Effector memory CD4-positive, alpha-beta T cell (primary cell): ENCODE measurements around the gene TMEM130.
"Not testable (repeated sequence)": the region's sequence is repeated elsewhere in the genome, so short reads cannot be mapped to it uniquely, and the experiment has no call there.

ENCODE experiments used
- DNase-seq, 3 donors: peaks; one replicate each; pipeline ENCODE4 v3.0.0-alpha.2; 2020
- H3K27ac ChIP-seq: 2 replicates; pipeline ENCODE4 v1.7.0; 2013; ENCODE audit warnings: mild to moderate bottlenecking, low read length, moderate library complexity; ENCODE audit not compliant: insufficient read depth, poor library complexity, severe bottlenecking
- H3K27me3 ChIP-seq: replicated peaks from 2 replicates; pipeline ENCODE4 v1.7.0; 2013; ENCODE audit warnings: mild to moderate bottlenecking, low read length; ENCODE audit not compliant: insufficient read depth, control insufficient read depth, poor library complexity, severe bottlenecking
- H3K36me3 ChIP-seq: 2 replicates; pipeline ENCODE4 v1.7.0; 2013; ENCODE audit warnings: mild to moderate bottlenecking, low read length, moderate library complexity; ENCODE audit not compliant: control insufficient read depth, insufficient read depth
- H3K4me1 ChIP-seq: 2 replicates; pipeline ENCODE4 v1.7.0; 2013; ENCODE audit warnings: low read length, mild to moderate bottlenecking; ENCODE audit not compliant: control insufficient read depth, insufficient read depth, poor library complexity, severe bottlenecking
- H3K4me3 ChIP-seq: 2 replicates; pipeline ENCODE4 v1.7.0; 2013; ENCODE audit warnings: low read length, low read depth, mild to moderate bottlenecking; ENCODE audit not compliant: insufficient read depth, poor library complexity, severe bottlenecking
- H3K9me3 ChIP-seq: 2 replicates; pipeline ENCODE4 v1.7.0; 2013; ENCODE audit warnings: mild to moderate bottlenecking, low read length, moderate library complexity; ENCODE audit not compliant: control insufficient read depth

TMEM130 gene

DNA sequence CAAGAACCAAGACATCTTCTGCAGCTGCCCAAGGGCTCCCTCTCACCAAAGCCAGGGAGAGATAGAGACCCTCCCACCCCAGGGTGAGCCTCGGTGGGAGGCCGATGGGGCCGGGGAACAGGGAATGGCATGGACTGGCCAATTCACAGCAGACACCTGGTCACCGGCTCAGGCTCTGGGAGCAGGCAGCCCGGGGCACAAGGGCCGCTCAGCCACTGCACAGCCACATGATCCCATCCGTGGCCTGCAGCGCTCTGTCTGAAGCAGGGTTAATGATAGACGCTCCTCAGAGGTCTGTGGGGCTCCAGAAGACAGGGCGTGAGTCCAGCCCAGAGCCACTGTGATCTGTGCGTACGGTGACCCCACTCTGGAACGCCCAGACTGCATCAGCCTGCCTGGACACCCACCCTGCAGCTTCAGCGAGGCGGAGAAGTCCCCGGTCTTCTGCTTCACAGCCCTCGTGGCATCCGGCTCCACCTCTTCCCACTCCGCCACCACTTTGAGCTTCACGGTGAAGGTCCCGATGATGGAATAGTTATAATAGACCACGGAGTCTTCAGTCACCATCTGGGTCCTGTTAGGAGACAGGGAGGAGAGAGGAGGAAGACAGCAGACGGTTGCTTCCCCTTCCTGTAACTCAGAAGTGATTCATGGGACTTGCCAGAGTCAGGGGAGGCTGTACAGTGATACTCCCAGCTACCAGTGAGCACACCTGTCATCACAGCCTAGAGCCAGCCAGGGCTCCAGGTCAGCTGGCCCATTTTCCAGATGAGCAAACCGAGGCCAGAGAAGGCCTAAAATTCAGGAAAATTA, 14.0 kb downstream of the TMEM130 start:
- Histone ChIP-seq H3K36me3 (no peaks in the 10 kb centered on the region), H3K4me1 (no peaks in the 10 kb centered on the region), H3K27ac (no peak overlapping the region), H3K9me3 (no peaks in the 10 kb centered on the region), H3K4me3 (no peak overlapping the region), H3K27me3 (no peaks in the 10 kb centered on the region)
- DNase-seq: no peak

DNA sequence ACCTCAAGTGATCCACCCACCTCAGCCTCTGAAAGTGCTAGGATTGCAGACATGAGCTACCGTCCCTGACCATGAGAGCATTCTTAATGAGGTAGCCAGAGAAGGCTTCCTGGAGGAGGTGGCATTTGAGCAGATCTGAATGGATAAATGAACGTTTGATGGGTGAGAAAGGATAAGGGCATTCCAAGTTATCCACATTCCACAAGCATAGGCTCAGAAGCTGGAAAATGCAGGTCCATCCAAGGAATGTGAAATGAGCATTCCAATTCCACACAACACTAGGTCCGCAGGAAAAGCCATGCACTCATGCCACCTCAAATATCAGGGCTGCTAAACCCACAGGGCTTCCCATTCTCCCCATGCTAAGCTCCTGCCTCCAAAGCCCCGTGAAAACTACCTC, 17.0 kb downstream of the TMEM130 start:
- no peak for DNase-seq
- no peak overlapping the region for H3K4me3 ChIP-seq

DNA sequence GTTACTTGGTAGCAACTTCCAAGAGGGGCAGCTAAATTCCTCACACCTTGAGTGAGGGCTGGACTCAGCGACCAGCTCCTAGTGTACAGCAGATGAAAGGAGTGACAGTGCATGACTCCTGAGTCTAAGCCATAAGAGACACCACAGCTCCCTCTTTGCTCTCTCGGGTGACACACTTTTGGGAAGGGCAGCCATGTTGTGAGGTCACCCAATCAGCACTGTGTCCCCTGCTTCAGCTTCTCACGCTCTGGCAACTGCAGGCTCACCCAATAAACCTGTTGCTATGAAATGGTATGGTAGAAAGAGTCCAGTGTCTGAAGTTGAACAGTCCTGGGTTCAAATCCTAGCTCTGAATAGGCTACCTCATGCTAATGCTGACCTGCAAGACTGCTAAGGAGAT, 20.9 kb downstream of the TMEM130 start:
- no peak overlapping the region for H3K27ac ChIP-seq
- no peak for DNase-seq
- H3K27me3 ChIP-seq: no peaks in the 10 kb centered on the region
- H3K36me3 ChIP-seq: no peaks in the 10 kb centered on the region
- peaks cover 3% of the 10 kb centered on the region for H3K9me3 ChIP-seq
- H3K4me3 ChIP-seq: no peak overlapping the region
- no peaks in the 10 kb centered on the region for H3K4me1 ChIP-seq

More for the DNA sequence above, 17.0 kb downstream of the TMEM130 start:
- H3K36me3 ChIP-seq: no peaks in the 10 kb centered on the region
- no peaks in the 10 kb centered on the region for H3K27me3 ChIP-seq
- peaks cover 3% of the 10 kb centered on the region for H3K9me3 ChIP-seq
- no peaks in the 10 kb centered on the region for H3K4me1 ChIP-seq
- H3K27ac ChIP-seq: no peak overlapping the region

DNA sequence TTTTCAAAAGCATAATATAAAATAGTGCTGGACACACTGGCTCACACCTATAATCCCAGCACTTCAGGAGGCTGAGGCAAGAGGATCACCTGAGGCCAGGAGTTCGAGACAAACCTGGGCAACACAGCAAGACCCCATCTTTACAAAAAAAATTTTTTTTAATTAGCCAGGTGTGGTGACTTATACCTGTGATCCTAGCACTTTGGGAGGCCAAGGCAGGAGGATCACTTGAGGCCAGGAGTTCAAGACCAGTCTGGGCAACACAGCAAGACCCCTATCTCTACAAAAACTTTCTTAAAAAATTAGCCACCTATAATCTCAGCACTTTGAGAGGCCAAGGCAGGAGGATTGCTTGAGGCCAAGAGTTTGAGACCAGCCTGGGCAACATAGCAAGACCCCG, 27.3 kb downstream of the TMEM130 start:
- not testable (repeated sequence) for H3K4me3 ChIP-seq, H3K9me3 ChIP-seq, H3K4me1 ChIP-seq, H3K27me3 ChIP-seq, H3K27ac ChIP-seq, DNase-seq, H3K36me3 ChIP-seq

DNA sequence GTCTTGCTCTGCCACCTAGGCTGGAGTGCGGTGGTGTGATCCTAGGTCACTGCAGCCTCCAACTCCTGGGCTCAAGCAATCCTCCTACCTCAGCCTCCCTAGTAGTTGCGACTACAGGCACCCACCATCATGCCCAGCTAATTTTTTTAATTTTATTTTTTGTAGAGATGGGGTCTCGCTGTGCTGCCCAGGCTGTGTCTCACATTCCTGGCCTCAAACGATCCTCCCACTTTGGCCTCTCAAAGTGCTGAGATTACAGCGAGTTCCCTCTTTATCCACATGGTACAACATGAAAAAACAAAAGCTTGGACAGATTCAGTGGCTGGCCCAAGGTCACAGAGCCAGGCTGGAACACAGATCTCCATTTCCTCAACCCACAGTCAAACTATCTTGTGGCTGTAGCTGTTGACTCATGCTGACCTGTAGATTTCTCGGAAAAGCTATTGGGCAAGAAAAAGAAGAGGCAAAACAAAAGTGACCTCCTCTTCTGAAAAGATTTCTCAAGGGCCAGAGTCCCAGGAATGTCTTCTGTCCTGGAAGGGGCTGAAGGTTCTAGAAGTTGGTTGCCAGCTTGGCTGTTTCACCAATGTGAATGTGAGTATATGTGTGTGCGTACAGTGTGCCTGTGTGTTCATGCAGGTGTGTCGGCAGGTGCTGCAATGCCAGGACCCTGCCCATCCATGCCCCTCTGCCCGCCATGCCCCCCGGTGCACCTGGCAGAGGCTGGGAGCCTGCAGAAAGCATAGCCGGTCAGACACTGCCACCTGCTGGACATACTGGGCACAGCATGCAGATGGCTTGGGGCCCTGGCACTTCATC, 28.4 kb downstream of the TMEM130 start:
- peak; percentile 19 to 55 (median 19) for DNase-seq
- Histone ChIP-seq H3K9me3 (no peaks in the 10 kb centered on the region), H3K4me3 (no peak overlapping the region), H3K27ac (no peak overlapping the region), H3K36me3 (no peaks in the 10 kb centered on the region), H3K4me1 (no peaks in the 10 kb centered on the region), H3K27me3 (no peaks in the 10 kb centered on the region)

DNA sequence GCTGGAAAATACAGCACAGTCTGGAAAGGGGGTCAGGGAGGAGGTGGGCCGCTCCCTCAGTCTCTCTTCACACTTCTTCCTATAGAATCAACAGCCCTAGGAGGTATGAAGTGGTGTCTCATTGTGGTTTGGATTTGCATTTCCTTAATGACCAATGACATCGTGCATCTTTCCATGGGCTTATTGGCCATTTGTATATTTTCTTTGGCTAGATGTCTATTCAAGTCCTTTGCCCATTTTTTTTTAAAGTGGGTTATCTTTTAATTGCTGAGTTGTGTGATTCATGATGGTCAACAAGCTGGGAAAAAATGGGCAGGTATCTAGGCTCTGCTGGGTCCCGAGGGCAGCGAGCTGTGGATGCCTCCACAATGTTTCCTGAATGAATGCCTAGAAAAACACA, 29.1 kb downstream of the TMEM130 start:
- no peaks in the 10 kb centered on the region for H3K4me1 ChIP-seq
- H3K4me3 ChIP-seq: no peak overlapping the region
- H3K27ac ChIP-seq: no peak overlapping the region
- H3K36me3 ChIP-seq: no peaks in the 10 kb centered on the region
- no peaks in the 10 kb centered on the region for H3K9me3 ChIP-seq
- H3K27me3 ChIP-seq: no peaks in the 10 kb centered on the region
- no peak for DNase-seq

DNA sequence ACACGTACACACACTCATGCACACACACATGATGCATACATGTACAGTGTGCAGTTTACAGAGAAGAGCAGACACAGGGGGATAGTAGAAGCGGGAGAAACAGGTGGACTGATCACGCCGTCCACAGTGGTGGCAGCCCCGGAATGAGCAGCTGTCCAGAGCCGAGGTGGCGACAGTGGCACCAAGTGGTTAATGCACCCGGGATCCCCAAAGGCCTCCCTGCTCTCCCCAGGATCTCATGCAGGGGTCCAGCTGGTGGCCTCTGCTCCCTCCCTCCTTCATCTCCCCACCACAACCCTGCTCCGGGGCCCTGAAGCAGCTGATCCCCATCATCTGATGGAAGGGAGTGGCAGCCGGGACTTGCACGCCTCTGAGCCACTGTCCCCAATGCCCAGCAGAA, 29.7 kb downstream of the TMEM130 start:
- H3K9me3 ChIP-seq: no peaks in the 10 kb centered on the region
- no peaks in the 10 kb centered on the region for H3K4me1 ChIP-seq
- no peaks in the 10 kb centered on the region for H3K36me3 ChIP-seq
- no peaks in the 10 kb centered on the region for H3K27me3 ChIP-seq
- no peak overlapping the region for H3K4me3 ChIP-seq
- DNase-seq: no peak
- H3K27ac ChIP-seq: no peak overlapping the region

DNA sequence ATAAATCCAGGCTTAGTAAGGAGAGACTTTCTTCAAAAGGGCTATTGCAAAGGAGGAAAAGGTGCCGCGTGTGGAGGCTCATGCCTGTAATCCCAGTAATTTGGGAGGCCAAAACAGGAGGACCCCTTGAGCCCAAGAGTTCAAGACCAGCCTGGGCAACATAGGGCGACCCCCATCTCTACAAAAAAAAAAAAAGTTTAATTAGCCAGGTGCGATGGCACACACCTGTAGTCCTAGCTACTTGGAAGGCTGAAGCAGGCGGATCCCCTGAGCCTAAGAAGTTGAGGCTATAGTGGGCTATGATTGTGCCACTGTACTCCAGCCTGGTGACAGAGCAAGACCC, 32.2 kb downstream of the TMEM130 start:
- Histone ChIP-seq H3K27me3 (no peaks in the 10 kb centered on the region), H3K4me3 (no peak overlapping the region), H3K27ac (no peak overlapping the region), H3K36me3 (no peaks in the 10 kb centered on the region), H3K9me3 (no peaks in the 10 kb centered on the region), H3K4me1 (no peaks in the 10 kb centered on the region)
- no peak for DNase-seq

DNA sequence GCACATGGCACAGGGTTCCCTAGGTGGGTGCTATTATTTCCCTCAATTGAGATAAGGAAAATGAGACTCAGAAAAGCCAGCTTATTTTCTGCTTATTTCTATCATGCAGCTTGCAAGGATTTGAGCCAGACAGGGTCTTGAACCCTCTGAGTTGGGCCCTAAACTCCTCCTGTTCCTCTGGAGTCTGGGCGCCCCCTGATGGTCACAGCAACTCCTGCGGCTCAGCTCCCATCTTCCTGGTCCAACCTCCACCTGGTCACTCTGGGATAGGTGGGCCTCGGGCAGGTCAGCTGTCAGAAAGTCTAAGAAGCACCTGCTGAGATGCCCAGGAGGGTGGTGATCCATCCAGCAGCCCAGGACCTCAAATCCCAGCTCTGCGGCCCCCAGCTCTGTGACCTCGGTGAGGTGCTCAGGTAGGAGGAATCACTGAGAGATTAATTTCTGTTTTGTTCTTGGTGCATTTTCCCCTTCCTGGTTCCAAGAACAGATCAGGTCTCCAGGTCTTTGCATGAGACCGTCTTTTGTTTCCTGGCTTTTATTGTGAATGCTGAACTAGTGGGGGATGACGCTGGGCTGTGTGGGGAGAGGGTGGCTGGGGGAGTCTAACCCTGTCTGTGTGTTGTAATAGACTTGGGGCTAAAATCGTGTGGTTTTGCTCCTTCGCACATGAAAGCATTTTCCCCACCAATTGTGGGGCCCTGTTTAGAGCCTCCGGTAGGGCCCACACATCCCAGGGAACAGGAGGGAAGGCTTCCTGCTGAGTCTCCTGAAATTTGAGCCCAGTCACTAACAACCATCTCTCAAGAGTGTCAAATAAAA, 32.8 kb downstream of the TMEM130 start:
- DNase-seq: no peak
- no peaks in the 10 kb centered on the region for H3K4me1 ChIP-seq
- no peak overlapping the region for H3K27ac ChIP-seq
- no peaks in the 10 kb centered on the region for H3K27me3 ChIP-seq
- no peak overlapping the region for H3K4me3 ChIP-seq
- H3K9me3 ChIP-seq: no peaks in the 10 kb centered on the region
- H3K36me3 ChIP-seq: no peaks in the 10 kb centered on the region
